GM21825 (cell line): Measurements from ENCODE around the gene KCNQ1.

Experiments used
- ATAC-seq: cut with Tn5 transposase; IDR thresholded peaks from one replicate; pipeline ENCODE4 v1.9.1; 2021; ENCODE audit warnings: mild to moderate bottlenecking, moderate library complexity; ENCODE audit not compliant: unreplicated experiment

KCNQ1 gene

DNA sequence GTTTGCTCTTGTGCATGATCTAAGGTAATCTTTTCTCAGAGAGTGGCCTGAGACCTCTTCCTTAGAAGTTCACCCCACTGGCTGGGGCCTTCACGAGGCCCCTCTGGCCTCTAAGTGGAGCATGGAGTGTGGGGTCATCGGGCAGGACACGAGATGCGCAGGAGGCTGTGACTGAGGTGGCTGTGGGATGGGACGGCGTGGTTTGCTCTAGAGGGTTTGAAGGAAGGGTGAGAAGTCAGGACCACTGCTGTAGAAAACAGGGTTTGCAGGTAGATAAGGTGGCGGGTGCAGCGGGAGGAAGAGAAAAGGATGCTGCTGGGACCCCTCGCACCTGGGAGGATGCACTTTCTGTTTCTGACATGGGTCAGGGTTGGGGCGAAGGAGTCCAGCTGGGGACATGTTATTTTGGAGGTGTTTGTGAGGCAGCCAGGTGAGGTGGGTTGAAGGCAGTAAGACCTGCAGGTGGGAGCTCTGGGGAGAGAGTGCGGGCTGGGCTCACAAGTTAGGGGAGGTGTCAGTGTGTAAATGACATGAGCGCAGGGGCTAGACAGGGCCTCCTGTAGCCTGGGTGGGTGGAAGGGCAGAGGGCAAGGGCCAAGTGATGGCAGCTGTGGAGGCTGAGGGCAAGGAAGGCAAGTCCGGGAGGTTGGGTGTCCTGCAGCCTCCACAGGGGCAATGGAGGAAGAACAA, 62.5 kb downstream of the KCNQ1 start:
- no peak for ATAC-seq

DNA sequence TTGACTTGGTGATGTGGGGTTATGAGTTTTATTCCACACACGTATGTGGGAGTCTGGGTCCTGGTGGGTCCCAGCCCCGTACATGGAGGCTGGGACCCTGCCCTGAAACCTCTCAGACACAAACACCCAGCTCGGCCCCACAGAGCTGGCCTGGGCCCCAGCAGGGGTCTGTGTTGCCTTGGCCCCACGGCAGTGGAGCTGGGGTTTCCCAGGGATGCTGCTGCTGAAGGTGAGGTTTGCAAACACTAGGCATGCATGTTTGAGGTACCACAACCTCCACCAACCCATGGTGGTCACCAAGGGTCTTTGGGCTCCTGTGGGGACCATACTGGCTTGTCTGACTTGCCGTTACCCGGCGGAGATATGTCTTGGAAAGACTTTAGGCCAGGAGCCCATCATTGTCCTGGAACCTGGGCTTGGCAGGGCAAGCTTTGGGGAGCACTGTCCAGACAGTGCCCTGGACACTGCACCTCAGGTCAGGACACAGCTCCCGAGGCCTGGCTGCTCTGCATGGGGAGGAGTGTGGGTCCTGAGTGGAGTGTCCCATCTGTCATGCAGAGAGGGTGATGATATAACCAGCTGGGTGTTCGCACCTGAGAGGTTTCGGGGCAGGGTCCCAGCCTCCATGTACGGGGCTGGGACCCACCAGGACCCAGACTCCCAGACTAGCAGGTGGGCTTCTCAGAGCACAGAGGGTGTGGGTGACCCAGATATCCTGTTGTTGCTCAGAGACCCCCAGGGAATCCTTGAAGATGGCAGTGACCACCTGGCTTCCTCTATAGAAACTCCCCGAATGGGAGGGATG, 63.3 kb downstream of the KCNQ1 start:
- no peak for ATAC-seq

DNA sequence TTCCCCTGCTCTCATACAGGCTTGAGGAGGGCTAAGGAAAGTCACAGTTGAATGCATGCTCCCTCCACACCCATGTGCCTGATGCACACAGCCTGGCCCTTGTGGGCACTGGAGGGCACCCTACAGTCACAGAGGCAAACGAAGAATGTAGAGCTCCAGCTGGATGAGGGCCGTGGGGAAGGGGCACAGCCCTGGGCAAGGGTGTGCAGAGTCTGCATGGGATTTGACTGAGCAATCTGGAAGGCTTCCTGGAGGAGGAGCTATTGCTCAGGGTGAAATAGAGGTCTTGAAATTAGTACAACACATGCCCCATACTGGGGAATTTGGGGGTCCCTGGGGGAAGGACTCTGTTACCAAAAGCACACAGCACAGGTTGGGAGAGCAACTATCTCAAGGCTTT, 64.0 kb downstream of the KCNQ1 start:
- no peak for ATAC-seq

- no peak for ATAC-seq
Measured at GRCh38 chr11:2509481-2510001, 64.7 kb downstream of the KCNQ1 start.

- ATAC-seq, result no peak
Measured at GRCh38 chr11:2510626-2511402, 66.0 kb downstream of the KCNQ1 start.

- ATAC-seq, result no peak
Measured at GRCh38 chr11:2511421-2512369, 66.9 kb downstream of the KCNQ1 start.

DNA sequence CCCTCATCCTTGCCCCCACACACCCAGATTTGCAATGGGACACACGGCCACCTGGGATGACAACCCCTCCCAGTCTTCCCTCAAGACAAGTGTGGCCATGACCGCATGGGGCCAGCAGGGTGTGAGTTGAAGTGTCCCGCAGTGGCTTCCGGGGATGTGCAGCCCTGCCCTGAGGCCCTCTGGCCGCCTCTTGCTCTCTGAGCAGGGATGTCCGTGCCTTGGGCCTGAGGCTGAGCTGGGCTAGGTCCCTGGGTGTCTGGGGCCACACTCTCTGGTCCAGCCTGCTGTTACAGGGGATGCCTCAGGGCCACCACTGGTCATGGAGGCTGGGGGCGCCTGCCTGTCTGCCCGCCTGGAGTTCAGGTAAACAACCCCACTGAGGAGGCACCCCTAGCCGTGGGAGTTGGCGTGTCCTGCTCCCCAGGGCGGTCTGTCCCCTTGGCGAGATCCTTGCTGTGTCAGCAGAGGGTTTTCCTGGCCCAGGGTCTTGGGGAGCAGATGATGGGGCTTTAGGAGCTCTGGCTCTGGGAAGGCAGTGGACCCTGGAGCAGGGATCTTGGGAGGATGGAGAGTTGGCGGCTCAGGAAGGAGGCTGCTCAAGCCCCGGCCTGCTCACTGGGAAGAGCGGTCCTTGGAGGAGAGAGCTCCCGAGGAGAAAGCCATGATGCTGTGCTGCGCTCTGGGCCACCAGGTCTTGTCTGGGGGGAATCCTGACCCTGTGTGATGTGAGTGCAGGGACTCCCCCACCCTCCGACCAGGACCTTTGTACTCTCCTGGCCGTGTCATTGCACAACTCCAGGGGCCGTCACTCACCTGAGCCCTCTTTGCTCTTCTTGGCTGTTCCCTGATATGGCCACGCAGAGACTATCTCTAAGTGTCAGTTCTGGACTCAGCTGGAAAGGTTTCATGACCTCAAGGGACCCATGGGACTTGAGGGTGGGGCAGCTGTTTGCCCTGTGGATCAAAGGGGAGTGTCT, 67.9 kb downstream of the KCNQ1 start:
- no peak for ATAC-seq

- no peak for ATAC-seq
Measured at GRCh38 chr11:2513441-2513840, 68.6 kb downstream of the KCNQ1 start.

GRCh38 chr11:2515401-2516275, 70.8 kb downstream of the KCNQ1 start:
- ATAC-seq, result no peak

GRCh38 chr11:2516276-2517015, 71.6 kb downstream of the KCNQ1 start:
- ATAC-seq, result no peak

- no peak for ATAC-seq
Measured at GRCh38 chr11:2517016-2517385, 72.2 kb downstream of the KCNQ1 start.

- ATAC-seq, result no peak
Measured at GRCh38 chr11:2517386-2518064, 72.7 kb downstream of the KCNQ1 start.

- ATAC-seq, result no peak
Measured at GRCh38 chr11:2518111-2518982, 73.5 kb downstream of the KCNQ1 start.

- ATAC-seq, result no peak
Measured at GRCh38 chr11:2518983-2519340, 74.2 kb downstream of the KCNQ1 start.

- no peak for ATAC-seq
Measured at GRCh38 chr11:2519517-2519861, 74.7 kb downstream of the KCNQ1 start.
